HG02588 (cell line): ENCODE data around the gene OSBPL2.

Experiments
- ATAC-seq: cut with Tn5 transposase; IDR thresholded peaks from one replicate; pipeline ENCODE4 v1.9.1; 2021; ENCODE audit warnings: mild to moderate bottlenecking, moderate library complexity; ENCODE audit not compliant: unreplicated experiment

The OSBPL2 gene

GRCh38 chr20:62308102-62308822 is 69.9 kb downstream of the OSBPL2 start:
- no peak for ATAC-seq

GRCh38 chr20:62309198-62309944 is 71.0 kb downstream of the OSBPL2 start:
- no peak for ATAC-seq

GRCh38 chr20:62309947-62310756 is 71.8 kb downstream of the OSBPL2 start:
- no peak for ATAC-seq

- ATAC-seq: no peak
Measured at GRCh38 chr20:62310757-62311121, 72.4 kb downstream of the OSBPL2 start.

DNA sequence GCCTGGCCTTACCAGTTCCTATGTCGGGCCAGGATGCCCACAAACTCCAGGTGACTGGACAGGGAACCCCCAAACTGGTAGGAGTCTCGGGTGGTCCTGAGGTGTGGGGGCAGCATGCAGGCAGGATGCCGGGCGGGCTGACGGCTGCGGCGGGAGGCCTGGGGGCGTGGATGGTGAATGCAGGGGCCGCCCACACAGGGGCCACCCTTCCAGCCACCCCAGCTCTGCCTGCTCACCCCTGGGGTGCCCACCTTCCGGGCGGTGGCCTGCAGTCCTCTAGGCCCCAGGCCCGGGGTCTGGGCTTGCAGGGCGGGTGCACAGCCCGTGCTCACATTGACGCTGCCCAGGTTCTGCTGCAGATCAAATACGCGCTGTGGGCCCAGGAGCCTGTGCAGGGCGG is 72.8 kb downstream of the OSBPL2 start:
- ATAC-seq: no peak

DNA sequence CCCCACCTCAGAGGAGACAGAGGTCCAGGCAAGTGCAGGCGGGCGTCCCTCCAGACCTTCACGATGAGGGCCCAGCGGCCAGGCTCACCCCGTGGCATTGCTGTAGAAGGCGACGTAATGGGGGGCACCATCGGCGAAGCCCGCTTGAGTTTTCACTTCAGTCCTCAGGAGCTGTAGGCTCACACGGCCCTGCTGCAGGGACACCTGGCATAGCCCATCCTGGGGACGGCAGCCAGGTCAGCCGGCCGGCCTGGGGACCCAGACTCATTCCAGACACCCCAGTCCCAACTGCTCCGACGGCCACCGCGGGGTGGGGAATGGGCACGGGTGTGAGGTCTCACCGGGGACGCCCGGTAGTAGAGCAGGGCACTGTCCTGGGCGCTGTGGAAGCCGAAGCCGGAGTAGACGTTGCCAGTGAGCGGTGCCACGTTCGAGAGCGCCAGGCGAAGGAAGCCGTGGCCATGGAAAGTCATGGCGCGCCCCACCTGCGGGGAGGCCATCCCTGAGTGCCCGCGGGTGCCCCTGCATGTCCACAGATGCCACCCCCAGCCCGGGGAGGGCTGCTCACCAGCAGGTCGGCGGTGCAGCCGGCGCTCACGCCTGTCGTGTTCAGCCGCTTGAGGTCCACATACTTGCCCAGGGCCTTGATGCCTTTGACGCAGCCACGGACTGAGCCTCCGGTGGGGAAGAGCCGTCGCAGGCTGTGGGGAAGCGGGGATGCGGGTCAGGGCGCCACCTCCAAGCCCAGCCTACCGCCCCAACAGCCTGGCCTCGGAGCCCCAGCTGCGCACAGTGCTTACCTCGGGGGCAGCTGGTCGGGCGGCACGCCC is 73.7 kb downstream of the OSBPL2 start:
- no peak for ATAC-seq

DNA sequence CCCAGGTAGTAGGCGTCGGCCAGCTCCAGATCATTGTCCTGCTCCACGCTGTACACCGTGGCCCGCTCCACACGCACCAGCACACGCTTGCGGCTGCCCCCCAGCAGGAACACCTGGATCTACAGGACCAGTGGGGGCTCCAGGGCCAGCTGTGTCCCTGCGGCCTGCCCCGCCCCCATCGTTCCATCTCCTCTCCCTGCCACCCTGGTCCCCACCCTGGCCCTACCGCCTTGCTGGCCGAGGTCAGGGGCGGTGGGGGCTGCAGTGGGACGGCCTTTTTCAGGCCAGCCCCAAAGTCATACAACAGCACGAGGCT is 74.3 kb downstream of the OSBPL2 start:
- no peak for ATAC-seq

DNA sequence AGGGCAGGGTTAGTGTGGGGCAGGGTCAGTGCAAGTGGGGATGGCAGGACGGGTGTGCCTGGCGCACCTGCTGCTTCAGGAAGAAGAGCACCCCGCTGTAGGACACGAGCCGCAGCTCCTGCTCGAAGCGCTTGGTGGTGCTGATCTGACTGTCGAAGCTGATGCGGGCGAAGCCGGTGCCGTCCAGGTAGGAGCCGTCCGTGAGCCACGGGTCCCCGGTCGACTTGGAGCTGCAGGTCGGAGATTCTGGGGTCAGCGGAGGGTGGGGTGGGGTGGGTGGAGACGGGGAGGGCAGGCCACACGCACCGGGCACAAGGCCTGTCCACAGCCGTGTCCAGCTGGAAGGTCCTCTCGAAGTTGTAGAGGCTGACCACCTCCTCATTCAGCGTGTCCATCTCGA is 74.7 kb downstream of the OSBPL2 start:
- ATAC-seq: no peak

DNA sequence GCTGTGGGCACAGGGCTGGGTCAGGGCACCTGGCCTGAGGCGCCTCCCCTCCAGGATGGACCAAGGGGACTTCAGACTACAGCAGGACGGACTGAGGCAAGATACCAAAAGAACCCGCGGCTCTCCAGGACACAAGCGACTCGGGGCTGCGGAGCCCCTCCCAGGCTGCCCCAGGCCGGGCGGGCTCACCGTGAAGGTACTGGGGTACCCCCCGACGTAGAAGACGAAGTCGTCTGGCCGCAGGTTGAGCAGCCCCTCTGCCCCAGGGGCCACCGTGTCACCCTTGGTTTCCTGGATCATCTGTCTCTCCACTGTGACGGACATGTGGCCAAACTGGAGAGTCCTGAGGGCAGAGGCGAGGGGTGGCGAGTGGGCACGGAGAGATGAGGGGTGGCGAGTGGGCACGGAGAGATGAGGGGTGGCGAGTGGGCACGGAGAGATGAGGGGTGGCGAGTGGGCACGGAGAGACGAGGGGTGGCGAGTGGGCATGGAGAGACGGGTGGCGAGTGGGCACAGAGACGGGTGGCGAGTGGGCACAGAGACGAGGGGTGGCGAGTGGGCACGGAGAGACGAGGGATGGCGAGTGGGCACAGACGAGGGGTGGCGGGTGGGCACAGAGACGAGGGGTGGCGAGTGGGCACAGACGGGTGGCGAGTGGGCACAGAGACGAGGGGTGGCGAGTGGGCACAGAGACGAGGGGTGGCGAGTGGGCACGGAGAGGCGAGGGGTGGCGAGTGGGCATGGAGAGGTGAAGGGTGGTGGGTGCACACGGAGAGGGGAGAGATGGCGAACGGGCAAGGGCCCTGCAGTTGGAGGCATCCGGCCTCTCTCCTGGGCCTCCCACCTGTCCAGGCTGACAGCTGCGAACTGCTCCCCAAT is 75.4 kb downstream of the OSBPL2 start:
- no peak for ATAC-seq

- ATAC-seq: no peak
Measured at GRCh38 chr20:62314339-62314638, 76.0 kb downstream of the OSBPL2 start.

DNA sequence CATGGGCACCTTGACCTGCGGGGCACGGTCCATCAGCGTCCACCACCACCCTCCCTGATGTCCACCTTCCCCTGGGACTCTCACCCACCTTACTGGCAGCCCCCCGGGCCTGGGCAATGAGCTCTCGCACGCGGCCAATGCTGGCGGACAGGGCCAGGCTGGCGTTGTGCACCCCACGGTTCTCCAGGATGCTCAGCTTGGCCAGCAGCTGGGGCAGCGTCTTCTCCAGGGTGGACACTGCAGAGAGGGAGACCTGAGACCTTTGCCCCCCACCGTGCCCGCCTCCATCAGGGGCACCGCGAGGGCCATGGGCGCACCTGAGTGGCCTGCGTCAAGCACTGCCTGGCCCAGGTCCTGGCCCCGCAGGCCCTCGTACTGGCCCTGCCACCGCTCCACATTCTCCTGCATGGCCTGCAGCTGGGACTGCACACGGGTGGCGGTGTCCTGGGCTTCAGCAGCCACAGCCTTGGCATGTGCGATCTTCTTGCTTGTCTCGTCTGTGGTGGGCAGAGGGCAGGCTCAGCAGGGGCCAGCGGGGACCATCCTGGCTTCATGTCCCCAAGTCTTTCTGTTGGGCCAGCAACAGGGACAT is 76.5 kb downstream of the OSBPL2 start:
- no peak for ATAC-seq

DNA sequence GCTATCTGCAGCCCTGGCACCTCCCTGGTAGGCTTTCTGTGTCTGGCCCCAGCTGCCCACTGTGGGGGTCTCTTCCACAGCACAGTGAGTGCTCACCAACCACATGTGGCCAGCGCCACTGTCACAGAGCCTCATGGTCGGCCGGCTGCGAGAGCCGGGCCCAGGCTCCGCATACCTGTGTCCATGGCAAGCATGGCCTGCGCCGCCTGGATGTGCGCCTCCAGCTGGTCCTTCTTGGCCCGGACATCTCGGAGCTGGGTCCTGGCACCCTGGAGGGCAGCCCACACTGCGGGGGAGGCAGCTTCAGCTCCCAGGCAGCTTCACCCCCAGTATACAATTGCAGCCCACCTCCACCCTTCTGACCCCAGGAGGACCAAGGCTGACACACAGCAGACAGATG is 77.5 kb downstream of the OSBPL2 start:
- ATAC-seq: no peak

DNA sequence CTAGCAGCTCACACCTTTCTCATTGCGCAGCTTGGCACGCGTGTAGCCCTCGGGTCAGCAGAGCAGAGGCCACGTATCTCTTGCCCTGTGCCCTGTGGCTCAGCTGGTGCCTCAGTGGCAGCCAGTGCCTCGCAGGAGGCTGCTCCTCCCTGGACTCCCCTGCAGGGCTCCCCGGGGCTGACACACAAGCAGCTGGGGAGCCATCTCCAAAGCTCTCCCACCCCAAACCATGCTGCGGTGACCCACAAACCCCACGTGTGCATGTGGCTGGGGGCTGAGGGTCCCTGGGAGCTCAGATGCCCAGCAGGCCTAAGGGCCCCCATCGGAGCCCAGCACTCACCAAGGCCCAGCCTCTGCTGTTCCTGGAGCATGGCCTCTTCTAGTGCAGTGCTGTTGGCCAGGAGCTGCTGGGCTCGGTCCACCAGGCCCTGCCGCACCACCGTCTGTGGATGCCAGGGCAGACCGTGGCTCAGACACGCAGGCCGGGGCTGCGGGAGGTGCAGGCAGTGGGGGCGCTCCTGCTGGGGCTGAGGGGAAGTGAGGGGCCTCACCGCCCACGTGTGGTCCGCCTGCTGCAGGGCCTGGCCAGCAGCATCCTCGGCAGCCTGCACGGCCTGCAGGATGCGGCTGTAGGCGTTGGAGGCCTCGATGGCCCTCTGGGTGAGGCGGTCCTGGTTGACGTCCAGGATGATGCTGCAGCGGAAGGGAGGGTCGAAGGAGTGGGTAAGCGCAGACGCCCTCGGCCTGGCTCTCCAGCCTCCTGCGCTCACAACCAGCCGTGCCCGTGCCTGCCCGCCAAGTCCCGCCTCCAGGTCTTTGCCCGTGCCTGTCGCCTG is 78.2 kb downstream of the OSBPL2 start:
- no peak for ATAC-seq

DNA sequence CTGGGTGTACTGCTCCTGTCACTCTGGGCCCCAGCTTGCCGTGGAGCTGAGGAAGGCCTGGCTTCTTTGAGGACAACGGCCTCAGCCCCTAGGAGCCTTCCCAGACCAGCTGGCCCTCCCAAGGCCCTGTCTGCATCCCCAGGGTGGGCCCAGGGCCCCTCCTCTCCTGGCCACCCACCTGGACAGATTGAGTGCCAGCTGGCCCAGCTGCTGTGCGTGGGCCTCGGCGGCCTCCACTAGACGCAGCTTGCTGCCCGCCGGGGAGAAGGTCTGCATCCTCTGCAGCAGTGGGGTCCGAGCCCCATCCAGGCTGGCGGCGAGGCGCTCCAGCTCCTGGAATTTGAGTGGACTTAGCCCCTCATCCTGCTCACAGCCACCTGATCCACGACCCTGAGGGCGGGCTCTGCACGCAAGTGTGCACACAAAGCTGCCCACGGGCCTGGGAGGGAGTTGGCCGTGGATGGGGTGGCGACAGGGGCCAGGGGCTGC is 78.9 kb downstream of the OSBPL2 start:
- ATAC-seq: no peak

- no peak for ATAC-seq
Measured at GRCh38 chr20:62318400-62319345, 80.4 kb downstream of the OSBPL2 start.

GRCh38 chr20:62319346-62319909 is 81.1 kb downstream of the OSBPL2 start:
- no peak for ATAC-seq

GRCh38 chr20:62320581-62321354 is 82.4 kb downstream of the OSBPL2 start:
- ATAC-seq: no peak
